Effector memory CD4-positive, alpha-beta T cell (primary cell): ENCODE data around the gene OR1I1.
A peak's percentile ranks its signal among the peaks of the same experiment; 100 is the strongest.

Experiments
- DNase-seq, 3 donors: peaks; one replicate each; pipeline ENCODE4 v3.0.0-alpha.2; 2020
- H3K27ac ChIP-seq: 2 replicates; pipeline ENCODE4 v1.7.0; 2013; ENCODE audit warnings: mild to moderate bottlenecking, low read length, moderate library complexity; ENCODE audit not compliant: insufficient read depth, poor library complexity, severe bottlenecking
- H3K27me3 ChIP-seq: replicated peaks from 2 replicates; pipeline ENCODE4 v1.7.0; 2013; ENCODE audit warnings: mild to moderate bottlenecking, low read length; ENCODE audit not compliant: insufficient read depth, control insufficient read depth, poor library complexity, severe bottlenecking
- H3K36me3 ChIP-seq: 2 replicates; pipeline ENCODE4 v1.7.0; 2013; ENCODE audit warnings: mild to moderate bottlenecking, low read length, moderate library complexity; ENCODE audit not compliant: control insufficient read depth, insufficient read depth
- H3K4me1 ChIP-seq: 2 replicates; pipeline ENCODE4 v1.7.0; 2013; ENCODE audit warnings: low read length, mild to moderate bottlenecking; ENCODE audit not compliant: control insufficient read depth, insufficient read depth, poor library complexity, severe bottlenecking
- H3K4me3 ChIP-seq: 2 replicates; pipeline ENCODE4 v1.7.0; 2013; ENCODE audit warnings: low read length, low read depth, mild to moderate bottlenecking; ENCODE audit not compliant: insufficient read depth, poor library complexity, severe bottlenecking
- H3K9me3 ChIP-seq: 2 replicates; pipeline ENCODE4 v1.7.0; 2013; ENCODE audit warnings: mild to moderate bottlenecking, low read length, moderate library complexity; ENCODE audit not compliant: control insufficient read depth

Gene OR1I1

GRCh38 chr19:15115762-15116615 is 34.0 kb downstream of the OR1I1 start:
- no peak for DNase-seq
- peaks cover 53% of the 10 kb centered on the region for H3K36me3 ChIP-seq
- no peak overlapping the region for H3K4me3 ChIP-seq
- H3K27me3 ChIP-seq, result no peaks in the 10 kb centered on the region
- H3K4me1 ChIP-seq, result no peaks in the 10 kb centered on the region
- no peaks in the 10 kb centered on the region for H3K9me3 ChIP-seq
- no peak overlapping the region for H3K27ac ChIP-seq

- Histone ChIP-seq H3K36me3 (peaks cover 57% of the 10 kb centered on the region), H3K4me1 (no peaks in the 10 kb centered on the region), H3K9me3 (no peaks in the 10 kb centered on the region), H3K27me3 (no peaks in the 10 kb centered on the region), H3K4me3 (no peak overlapping the region), H3K27ac (no peak overlapping the region)
- no peak for DNase-seq
Measured at GRCh38 chr19:15116856-15117255, 34.8 kb downstream of the OR1I1 start.

- Histone ChIP-seq H3K27ac (no peak overlapping the region), H3K4me3 (no peak overlapping the region), H3K4me1 (no peaks in the 10 kb centered on the region), H3K27me3 (no peaks in the 10 kb centered on the region), H3K36me3 (peaks cover 66% of the 10 kb centered on the region), H3K9me3 (no peaks in the 10 kb centered on the region)
- no peak for DNase-seq
Measured at GRCh38 chr19:15118248-15118647, 36.2 kb downstream of the OR1I1 start.

- no peak for DNase-seq
- H3K27ac ChIP-seq, result no peak overlapping the region
- H3K9me3 ChIP-seq, result no peaks in the 10 kb centered on the region
- no peaks in the 10 kb centered on the region for H3K27me3 ChIP-seq
- H3K4me1 ChIP-seq, result no peaks in the 10 kb centered on the region
- H3K36me3 ChIP-seq, result peaks cover 66% of the 10 kb centered on the region
- no peak overlapping the region for H3K4me3 ChIP-seq
Measured at GRCh38 chr19:15118789-15119494, 36.9 kb downstream of the OR1I1 start.

GRCh38 chr19:15120135-15121026 is 38.4 kb downstream of the OR1I1 start:
- Histone ChIP-seq H3K4me1 (peaks cover 2% of the 10 kb centered on the region), H3K27ac (no peak overlapping the region), H3K36me3 (peaks cover 61% of the 10 kb centered on the region), H3K27me3 (no peaks in the 10 kb centered on the region), H3K9me3 (no peaks in the 10 kb centered on the region), H3K4me3 (no peak overlapping the region)
- no peak for DNase-seq

GRCh38 chr19:15122331-15123030 is 40.5 kb downstream of the OR1I1 start:
- H3K27me3 ChIP-seq, result no peaks in the 10 kb centered on the region
- no peak overlapping the region for H3K27ac ChIP-seq
- DNase-seq, result no peak
- H3K36me3 ChIP-seq, result peaks cover 47% of the 10 kb centered on the region
- no peak overlapping the region for H3K4me3 ChIP-seq
- peaks cover 2% of the 10 kb centered on the region for H3K4me1 ChIP-seq
- no peaks in the 10 kb centered on the region for H3K9me3 ChIP-seq

GRCh38 chr19:15123031-15123890 is 41.2 kb downstream of the OR1I1 start:
- H3K4me1 ChIP-seq, result peaks cover 2% of the 10 kb centered on the region
- H3K27ac ChIP-seq, result no peak overlapping the region
- no peak for DNase-seq
- H3K9me3 ChIP-seq, result no peaks in the 10 kb centered on the region
- peaks cover 40% of the 10 kb centered on the region for H3K36me3 ChIP-seq
- no peaks in the 10 kb centered on the region for H3K27me3 ChIP-seq
- no peak overlapping the region for H3K4me3 ChIP-seq

- H3K27ac ChIP-seq, result peak overlapping the region; percentile 22
- H3K9me3 ChIP-seq, result no peaks in the 10 kb centered on the region
- no peak for DNase-seq
- peaks cover 2% of the 10 kb centered on the region for H3K4me1 ChIP-seq
- no peaks in the 10 kb centered on the region for H3K27me3 ChIP-seq
- no peak overlapping the region for H3K4me3 ChIP-seq
- peaks cover 33% of the 10 kb centered on the region for H3K36me3 ChIP-seq
Measured at GRCh38 chr19:15123900-15124299, 41.9 kb downstream of the OR1I1 start.
